Measurements from ENCODE around the gene SLC9C2.
"Not testable (repeated sequence)": the region's sequence is repeated elsewhere in the genome, so short reads cannot be mapped to it uniquely, and the experiment has no call there.

SLC9C2 gene

DNA sequence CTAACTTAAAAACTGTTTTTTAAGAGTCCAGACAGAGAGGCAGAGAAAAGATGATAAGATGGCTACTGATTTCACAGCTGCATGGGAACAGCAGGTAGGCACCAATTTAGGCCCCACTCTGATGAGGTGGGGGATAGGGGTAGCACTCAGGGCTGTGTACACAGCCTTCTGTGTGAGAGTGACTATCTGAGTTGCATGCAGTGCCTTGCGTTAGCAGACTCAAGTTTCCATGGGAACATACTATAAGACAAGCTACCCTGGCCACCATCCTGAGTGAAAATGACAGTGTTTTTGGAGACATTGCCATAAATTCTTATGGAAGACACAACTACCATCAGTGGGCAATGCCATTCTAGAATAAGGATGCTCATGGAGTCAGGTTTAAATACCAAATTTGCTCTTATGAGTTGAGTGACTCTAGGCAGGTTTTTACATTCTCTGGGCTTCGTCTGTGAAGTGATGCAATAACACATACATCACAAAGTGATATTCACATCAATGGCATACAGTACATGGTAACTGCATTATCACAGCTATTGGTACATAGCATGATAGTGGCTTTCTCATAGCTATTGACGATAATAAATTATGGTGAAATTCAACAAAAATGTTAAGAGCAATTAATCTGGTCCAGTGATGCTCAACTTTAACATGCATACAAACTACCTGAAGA is 30.5 kb downstream of the SLC9C2 start:
- Histone ChIP-seq H3K4me3 (ENCODE audit: low read length) (no peak overlapping the region), H3K27me3 (ENCODE audit: control insufficient read depth, insufficient read depth, low read length) (no peaks in the 10 kb centered on the region), H3K9ac (ENCODE audit: low read length) (no peak overlapping the region), H3K36me3 (ENCODE audit: control insufficient read depth, low read depth, low read length) (no peaks in the 10 kb centered on the region), H3K27ac (ENCODE audit: low read length) (no peak overlapping the region), H3K9me3 (ENCODE audit: control insufficient read depth, low read depth, low read length) (no peaks in the 10 kb centered on the region), H3K4me1 (ENCODE audit: control insufficient read depth, low read depth, low read length) (no peaks in the 10 kb centered on the region)

GRCh38 chr1:173570370-173571007 is 32.4 kb downstream of the SLC9C2 start:
- H3K4me1 ChIP-seq (ENCODE audit: control insufficient read depth, low read depth, low read length) = no peaks in the 10 kb centered on the region
- no peak overlapping the region for H3K4me3 ChIP-seq (ENCODE audit: low read length)
- no peak overlapping the region for H3K9ac ChIP-seq (ENCODE audit: low read length)
- no peaks in the 10 kb centered on the region for H3K36me3 ChIP-seq (ENCODE audit: control insufficient read depth, low read depth, low read length)
- no peak overlapping the region for H3K27ac ChIP-seq (ENCODE audit: low read length)
- H3K9me3 ChIP-seq (ENCODE audit: control insufficient read depth, low read depth, low read length) = no peaks in the 10 kb centered on the region
- no peaks in the 10 kb centered on the region for H3K27me3 ChIP-seq (ENCODE audit: control insufficient read depth, insufficient read depth, low read length)

DNA sequence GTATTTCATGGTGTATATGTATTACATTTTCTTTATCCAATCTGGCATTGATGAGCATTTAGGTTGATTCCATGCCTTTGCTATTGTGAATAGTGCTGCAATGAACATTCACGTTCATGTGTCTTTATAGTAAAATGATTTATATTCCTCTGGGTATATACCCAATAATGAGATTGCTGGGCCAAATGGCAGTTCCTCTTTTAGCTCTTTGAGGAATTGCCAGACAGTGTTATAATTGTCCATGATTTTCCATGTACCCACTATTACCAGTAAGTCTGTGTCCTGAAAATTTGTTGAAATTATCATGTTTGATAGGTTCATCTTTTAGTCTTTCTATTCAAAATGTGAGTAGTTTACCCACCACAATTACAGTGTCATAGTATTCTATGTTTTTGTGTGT is 34.4 kb downstream of the SLC9C2 start:
- H3K9me3 ChIP-seq (ENCODE audit: control insufficient read depth, low read depth, low read length) = no peaks in the 10 kb centered on the region
- H3K27me3 ChIP-seq (ENCODE audit: control insufficient read depth, insufficient read depth, low read length) = no peaks in the 10 kb centered on the region
- no peaks in the 10 kb centered on the region for H3K4me1 ChIP-seq (ENCODE audit: control insufficient read depth, low read depth, low read length)
- H3K36me3 ChIP-seq (ENCODE audit: control insufficient read depth, low read depth, low read length) = no peaks in the 10 kb centered on the region
- no peak overlapping the region for H3K9ac ChIP-seq (ENCODE audit: low read length)
- H3K27ac ChIP-seq (ENCODE audit: low read length) = no peak overlapping the region
- H3K4me3 ChIP-seq (ENCODE audit: low read length) = no peak overlapping the region

DNA sequence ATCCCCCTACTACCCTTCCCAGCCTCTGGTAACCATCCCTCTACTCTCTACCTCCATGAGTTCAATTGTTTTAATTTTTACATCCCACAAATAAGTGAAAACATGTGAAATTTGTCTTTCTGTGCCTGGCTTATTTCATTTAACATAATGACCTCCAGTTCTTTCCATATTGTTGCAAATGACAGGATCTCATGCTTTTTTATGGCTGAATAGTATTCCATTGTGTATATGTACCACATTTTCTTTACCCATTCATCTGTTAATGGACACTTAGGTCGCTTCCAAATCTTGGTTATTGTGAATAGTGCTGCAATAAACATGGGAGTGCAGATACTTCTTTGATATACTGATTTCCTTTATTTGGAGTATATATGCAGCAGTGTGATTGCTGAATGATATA is 39.0 kb downstream of the SLC9C2 start:
- H3K4me3 ChIP-seq (ENCODE audit: low read length); H3K27me3 ChIP-seq (ENCODE audit: control insufficient read depth, insufficient read depth, low read length); H3K36me3 ChIP-seq (ENCODE audit: control insufficient read depth, low read depth, low read length); H3K9ac ChIP-seq (ENCODE audit: low read length); H3K27ac ChIP-seq (ENCODE audit: low read length); H3K9me3 ChIP-seq (ENCODE audit: control insufficient read depth, low read depth, low read length); H3K4me1 ChIP-seq (ENCODE audit: control insufficient read depth, low read depth, low read length): not testable (repeated sequence)

DNA sequence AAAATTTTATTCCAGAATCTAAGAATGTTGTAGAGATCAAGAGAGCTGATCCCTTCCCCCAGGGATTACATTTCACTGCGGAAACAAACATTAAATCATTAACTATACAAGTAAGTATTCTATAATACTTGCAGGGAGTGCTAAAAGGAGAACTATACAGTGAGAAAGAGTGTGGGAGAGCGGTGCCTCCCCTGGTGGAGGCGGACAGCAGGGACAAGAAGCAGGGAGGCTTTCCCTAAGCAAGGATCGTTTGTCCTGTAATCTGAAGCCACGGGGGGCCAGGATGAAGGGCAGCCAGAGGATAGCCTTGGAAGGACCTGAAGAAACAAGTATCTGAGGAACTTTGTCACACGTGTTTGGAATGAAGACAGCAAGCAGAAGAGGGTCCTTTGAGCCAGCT is 40.1 kb downstream of the SLC9C2 start:
- Histone ChIP-seq H3K27me3 (ENCODE audit: control insufficient read depth, insufficient read depth, low read length) (no peaks in the 10 kb centered on the region), H3K36me3 (ENCODE audit: control insufficient read depth, low read depth, low read length) (no peaks in the 10 kb centered on the region), H3K4me1 (ENCODE audit: control insufficient read depth, low read depth, low read length) (no peaks in the 10 kb centered on the region), H3K4me3 (ENCODE audit: low read length) (no peak overlapping the region), H3K9ac (ENCODE audit: low read length) (no peak overlapping the region), H3K9me3 (ENCODE audit: control insufficient read depth, low read depth, low read length) (no peaks in the 10 kb centered on the region), H3K27ac (ENCODE audit: low read length) (no peak overlapping the region)

DNA sequence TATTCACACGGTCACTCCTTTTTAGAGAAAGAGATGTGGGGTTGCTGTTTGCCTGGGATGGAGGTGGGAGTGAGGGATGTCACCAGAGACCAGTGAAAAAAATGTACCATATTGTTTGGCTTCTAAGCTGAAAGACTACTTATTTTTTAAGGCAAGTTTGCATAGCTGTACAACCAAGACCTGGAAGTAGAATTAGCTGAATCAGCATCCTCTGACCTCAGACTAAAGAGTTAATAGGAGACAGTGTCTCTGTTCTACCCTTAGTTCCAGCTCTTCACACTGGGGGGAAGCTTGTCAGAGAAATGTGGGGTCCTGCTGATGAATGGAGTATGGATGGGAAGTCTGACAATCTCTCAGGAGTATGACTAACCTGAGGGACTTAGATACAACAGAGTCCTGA is 41.6 kb downstream of the SLC9C2 start:
- no peak overlapping the region for H3K9ac ChIP-seq (ENCODE audit: low read length)
- no peaks in the 10 kb centered on the region for H3K9me3 ChIP-seq (ENCODE audit: control insufficient read depth, low read depth, low read length)
- no peaks in the 10 kb centered on the region for H3K4me1 ChIP-seq (ENCODE audit: control insufficient read depth, low read depth, low read length)
- H3K4me3 ChIP-seq (ENCODE audit: low read length) = no peak overlapping the region
- H3K27me3 ChIP-seq (ENCODE audit: control insufficient read depth, insufficient read depth, low read length) = no peaks in the 10 kb centered on the region
- no peaks in the 10 kb centered on the region for H3K36me3 ChIP-seq (ENCODE audit: control insufficient read depth, low read depth, low read length)
- H3K27ac ChIP-seq (ENCODE audit: low read length) = no peak overlapping the region

GRCh38 chr1:173560285-173560880 is 42.5 kb downstream of the SLC9C2 start:
- Histone ChIP-seq H3K9me3 (ENCODE audit: control insufficient read depth, low read depth, low read length) (no peaks in the 10 kb centered on the region), H3K36me3 (ENCODE audit: control insufficient read depth, low read depth, low read length) (no peaks in the 10 kb centered on the region), H3K9ac (ENCODE audit: low read length) (no peak overlapping the region), H3K4me1 (ENCODE audit: control insufficient read depth, low read depth, low read length) (no peaks in the 10 kb centered on the region), H3K27ac (ENCODE audit: low read length) (no peak overlapping the region), H3K4me3 (ENCODE audit: low read length) (no peak overlapping the region), H3K27me3 (ENCODE audit: control insufficient read depth, insufficient read depth, low read length) (no peaks in the 10 kb centered on the region)

DNA sequence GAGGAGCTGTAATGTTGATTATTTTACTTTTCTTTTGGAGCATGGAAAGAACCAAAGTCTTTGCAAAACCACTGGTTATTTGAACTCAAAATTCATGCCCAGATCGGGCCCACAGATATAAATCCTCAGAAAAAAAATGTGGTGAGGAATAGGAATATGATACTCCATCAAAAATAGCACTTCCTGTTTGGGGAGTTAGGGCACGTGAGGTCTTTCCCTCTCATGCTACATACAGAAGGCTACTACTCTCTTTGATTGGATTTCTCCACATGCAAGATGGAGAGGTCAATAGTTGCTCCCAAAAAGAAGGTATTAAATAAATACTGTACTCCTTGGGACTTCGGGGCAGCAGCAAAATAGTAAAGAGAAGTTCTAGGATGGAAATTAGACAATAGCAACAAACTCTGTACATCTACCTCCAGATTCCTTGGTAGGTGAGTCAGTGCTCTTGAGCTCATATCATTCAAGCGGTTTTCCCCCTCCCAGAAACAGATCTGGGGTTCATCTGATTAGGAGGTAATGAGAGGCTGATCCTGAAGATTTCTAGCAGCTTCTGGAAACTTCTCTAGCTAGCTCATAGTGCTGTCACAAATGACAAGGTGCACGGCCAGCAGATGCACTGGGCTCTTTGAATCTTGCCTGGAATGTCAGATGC is 47.1 kb downstream of the SLC9C2 start:
- H3K27me3 ChIP-seq (ENCODE audit: control insufficient read depth, insufficient read depth, low read length) = no peaks in the 10 kb centered on the region
- no peaks in the 10 kb centered on the region for H3K4me1 ChIP-seq (ENCODE audit: control insufficient read depth, low read depth, low read length)
- no peak overlapping the region for H3K27ac ChIP-seq (ENCODE audit: low read length)
- no peaks in the 10 kb centered on the region for H3K36me3 ChIP-seq (ENCODE audit: control insufficient read depth, low read depth, low read length)
- no peak overlapping the region for H3K9ac ChIP-seq (ENCODE audit: low read length)
- H3K9me3 ChIP-seq (ENCODE audit: control insufficient read depth, low read depth, low read length) = no peaks in the 10 kb centered on the region
- H3K4me3 ChIP-seq (ENCODE audit: low read length) = no peak overlapping the region

DNA sequence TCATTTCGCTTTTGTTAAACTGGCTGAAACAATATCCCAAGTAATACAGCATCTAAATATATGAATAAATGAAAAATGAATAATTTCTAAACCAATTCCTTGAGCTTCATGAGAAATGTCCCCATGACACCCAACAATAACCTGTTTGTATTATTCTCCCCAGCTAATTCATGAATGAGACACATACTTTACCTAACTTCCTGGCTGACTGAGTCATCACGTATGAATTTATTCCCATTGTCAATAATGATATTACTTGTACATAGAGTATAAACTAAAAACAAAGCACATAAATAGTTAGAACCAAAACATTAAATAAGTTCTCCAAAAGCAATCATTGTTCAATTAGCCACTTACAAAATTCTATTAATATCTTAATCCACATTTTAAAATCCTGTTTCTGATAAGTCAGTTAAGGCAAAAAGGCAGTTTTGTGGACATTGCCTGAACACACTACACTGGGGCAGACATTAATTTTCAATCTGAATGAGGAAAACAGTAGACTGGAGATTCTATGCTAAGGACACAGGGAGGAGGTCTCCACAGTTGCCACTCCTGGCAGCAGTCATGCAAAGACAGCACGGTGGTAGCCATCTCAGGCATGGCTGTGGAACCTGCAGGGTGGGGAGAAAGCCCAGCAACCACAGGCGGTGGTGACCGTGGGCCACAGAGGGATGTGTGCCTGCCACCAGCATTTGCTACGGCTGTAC is 48.2 kb downstream of the SLC9C2 start:
- Histone ChIP-seq H3K27me3 (ENCODE audit: control insufficient read depth, insufficient read depth, low read length) (no peaks in the 10 kb centered on the region), H3K27ac (ENCODE audit: low read length) (no peak overlapping the region), H3K9ac (ENCODE audit: low read length) (no peak overlapping the region), H3K36me3 (ENCODE audit: control insufficient read depth, low read depth, low read length) (no peaks in the 10 kb centered on the region), H3K4me1 (ENCODE audit: control insufficient read depth, low read depth, low read length) (no peaks in the 10 kb centered on the region), H3K9me3 (ENCODE audit: control insufficient read depth, low read depth, low read length) (no peaks in the 10 kb centered on the region), H3K4me3 (ENCODE audit: low read length) (no peak overlapping the region)

DNA sequence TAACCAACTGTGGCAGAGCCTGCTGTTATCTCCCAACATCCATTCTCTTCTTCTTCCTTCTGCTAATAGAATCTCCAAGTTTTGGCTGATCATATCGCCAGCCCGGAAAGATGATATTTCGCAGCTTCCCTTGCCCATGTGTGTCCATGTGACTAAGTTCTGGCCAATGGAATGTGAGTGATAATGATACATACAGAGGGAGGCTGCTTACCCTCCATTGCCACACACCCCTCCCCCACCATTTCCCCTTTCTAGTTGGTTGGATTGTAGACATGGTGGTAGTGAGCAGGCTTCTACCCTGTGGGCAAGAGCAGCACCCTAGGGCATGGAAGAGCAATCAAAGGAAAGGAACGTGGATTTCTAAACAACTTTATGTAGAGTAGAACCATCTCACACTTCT is 48.8 kb downstream of the SLC9C2 start:
- no peaks in the 10 kb centered on the region for H3K9me3 ChIP-seq (ENCODE audit: control insufficient read depth, low read depth, low read length)
- no peak overlapping the region for H3K4me3 ChIP-seq (ENCODE audit: low read length)
- H3K27ac ChIP-seq (ENCODE audit: low read length) = no peak overlapping the region
- H3K36me3 ChIP-seq (ENCODE audit: control insufficient read depth, low read depth, low read length) = no peaks in the 10 kb centered on the region
- H3K4me1 ChIP-seq (ENCODE audit: control insufficient read depth, low read depth, low read length) = no peaks in the 10 kb centered on the region
- no peak overlapping the region for H3K9ac ChIP-seq (ENCODE audit: low read length)
- no peaks in the 10 kb centered on the region for H3K27me3 ChIP-seq (ENCODE audit: control insufficient read depth, insufficient read depth, low read length)

- H3K4me1 ChIP-seq (ENCODE audit: control insufficient read depth, low read depth, low read length) = no peaks in the 10 kb centered on the region
- no peaks in the 10 kb centered on the region for H3K27me3 ChIP-seq (ENCODE audit: control insufficient read depth, insufficient read depth, low read length)
- no peak overlapping the region for H3K4me3 ChIP-seq (ENCODE audit: low read length)
- no peak overlapping the region for H3K9ac ChIP-seq (ENCODE audit: low read length)
- no peaks in the 10 kb centered on the region for H3K36me3 ChIP-seq (ENCODE audit: control insufficient read depth, low read depth, low read length)
- H3K27ac ChIP-seq (ENCODE audit: low read length) = no peak overlapping the region
- H3K9me3 ChIP-seq (ENCODE audit: control insufficient read depth, low read depth, low read length) = no peaks in the 10 kb centered on the region
Measured at GRCh38 chr1:173553312-173553711, 49.6 kb downstream of the SLC9C2 start.

Measured in iPS-18a (cell line).